Spinal cord (tissue), 10 donors: ENCODE measurements around the gene ATP13A4. TPM values are rescaled to one million over a fixed set of nuclear protein-coding genes. Genes with fewer than 3 reads are reported as not detected.

Experiments
- DNase-seq, 6 donors: peaks; one replicate each; pipeline versions ENCODE4 v3.0.0 to v3.0.0-alpha.2; 2013 to 2015; ENCODE audit warnings: low spot score in 6 of 6, low read depth in 4 of 6
- H3K27ac ChIP-seq: one replicate; pipeline ENCODE4 v1.5.1; 2013; ENCODE audit warnings: low read depth, low read length, control low read depth
- H3K27me3 ChIP-seq: one replicate; pipeline ENCODE4 v1.6.1; 2013; ENCODE audit warnings: low read length; ENCODE audit not compliant: control insufficient read depth, insufficient read depth
- H3K36me3 ChIP-seq: one replicate; pipeline ENCODE4 v1.6.1; 2013; ENCODE audit warnings: low read length; ENCODE audit not compliant: control insufficient read depth, insufficient read depth
- H3K4me1 ChIP-seq: one replicate; pipeline ENCODE4 v1.6.1; 2013; ENCODE audit warnings: low read length; ENCODE audit not compliant: control insufficient read depth, insufficient read depth
- H3K4me3 ChIP-seq: one replicate; pipeline ENCODE4 v1.5.1; 2013; ENCODE audit warnings: low read depth, low read length, control low read depth
- H3K9me3 ChIP-seq: one replicate; pipeline ENCODE4 v1.6.1; 2013; ENCODE audit warnings: low read length; ENCODE audit not compliant: control insufficient read depth, insufficient read depth
- WGBS: methylation state at CpG from one replicate; pipeline ENCODE4 v1.1.5; 2013; ENCODE audit warnings: missing lambda C conversion rate; ENCODE audit not compliant: insufficient coverage; 5-methylcytosine and 5-hydroxymethylcytosine counted together
- polyA plus RNA-seq, 2 donors: library from polyadenylated mRNA; unstranded; fragments of 120-200 nt; gene quantifications; one replicate each; pipeline ENCODE4 v1.2.1, GENCODE V29; 2013; ENCODE audit not compliant: insufficient read length in 2 of 2
- total RNA-seq, 2 donors: library from RNA; depleted of rRNA in 1 of 2; stranded (reverse); fragments of 120-200 nt in 1 of 2; fragments of >200 nt in 1 of 2; gene quantifications; one replicate each; pipeline versions ENCODE4 v1.2.3 to v1.2.4, GENCODE V29; 2013 to 2014
- donor health status: healthy.

ATP13A4 gene
- total and polyA plus RNA-seq, 4 donors = 26.4 to 53.4 (median 44.6) TPM

DNA sequence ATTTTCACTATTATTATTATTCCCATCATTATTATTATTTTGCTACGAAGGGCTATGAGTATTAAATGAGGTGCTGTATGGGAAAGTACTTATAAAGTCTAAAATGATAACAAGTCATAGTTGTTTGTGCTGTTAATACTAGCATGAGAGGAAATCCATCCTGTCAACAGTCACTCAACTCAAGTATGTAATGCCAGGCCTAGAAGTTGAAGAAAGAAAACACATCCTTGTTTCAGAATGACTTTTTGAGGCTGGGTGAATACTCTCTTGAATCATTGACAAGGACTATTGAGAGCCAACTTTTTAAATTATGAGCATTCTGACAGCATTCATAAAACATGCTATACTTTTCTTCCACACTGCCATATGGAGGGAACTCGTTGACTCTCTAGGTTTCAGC is 115.3 kb downstream of the ATP13A4 start:
- H3K9me3 ChIP-seq = no peaks in the 10 kb centered on the region
- no peaks in the 10 kb centered on the region for H3K36me3 ChIP-seq
- DNase-seq = peak in 1 of 6 donors; percentile 48
- no peaks in the 10 kb centered on the region for H3K27me3 ChIP-seq
- H3K4me1 ChIP-seq = no peaks in the 10 kb centered on the region
- H3K4me3 ChIP-seq = no peak overlapping the region
- no CpG with 5 or more reads among the region's 2 CpGs for WGBS
- no peak overlapping the region for H3K27ac ChIP-seq

DNA sequence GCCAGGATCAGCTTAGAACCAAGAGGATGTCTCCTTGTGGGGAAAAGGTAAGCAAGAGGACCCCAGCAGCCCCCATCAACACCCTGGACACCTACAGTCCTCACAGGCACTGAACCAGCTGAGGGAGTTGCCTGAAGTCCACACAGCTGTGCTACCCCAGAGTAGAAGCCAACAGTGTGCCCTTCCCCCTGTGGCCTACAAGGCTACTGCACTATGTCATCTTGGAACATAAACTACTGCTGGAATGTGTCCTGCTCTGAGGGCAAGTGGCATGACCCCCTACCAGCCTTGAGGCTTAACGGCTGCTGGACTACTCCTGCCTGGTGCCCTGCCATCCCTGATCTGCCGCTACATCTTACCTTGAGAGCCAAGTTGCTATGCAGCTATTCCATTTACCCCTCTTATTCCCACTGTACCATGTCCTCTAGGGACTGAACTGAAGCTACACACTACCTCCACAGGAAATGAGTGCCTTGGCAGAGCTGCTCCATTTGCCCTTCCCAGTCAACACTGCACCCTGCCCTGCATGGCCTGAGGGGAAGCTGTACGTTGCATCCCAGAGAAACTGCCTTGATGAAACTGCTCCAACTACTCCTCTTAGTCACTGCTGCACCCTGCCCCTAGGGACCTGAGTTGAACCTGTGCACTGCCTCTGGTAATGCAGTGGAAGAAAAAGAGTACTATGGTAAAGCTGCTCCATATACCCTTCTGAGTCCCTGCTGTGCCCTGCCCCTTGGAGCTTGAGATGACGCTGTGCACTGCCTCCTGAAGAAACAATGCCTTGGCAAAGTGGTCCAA is 135.9 kb downstream of the ATP13A4 start:
- peaks cover 8% of the 10 kb centered on the region for H3K9me3 ChIP-seq
- no peaks in the 10 kb centered on the region for H3K27me3 ChIP-seq

GRCh38 chr3:193416629-193417028 is 138.1 kb downstream of the ATP13A4 start:
- no CpG with 5 or more reads among the region's 2 CpGs for WGBS
- H3K4me1 ChIP-seq = no peaks in the 10 kb centered on the region

More for the DNA sequence above, 135.9 kb downstream of the ATP13A4 start:
- DNase-seq = no peak
- H3K36me3 ChIP-seq = peaks cover 17% of the 10 kb centered on the region
- H3K4me3 ChIP-seq = no peak overlapping the region
- WGBS = 94% methylated on average over 4 of the region's 4 CpGs
- H3K27ac ChIP-seq = no peak overlapping the region
- H3K4me1 ChIP-seq = no peaks in the 10 kb centered on the region

GRCh38 chr3:193407688-193408087 is 147.0 kb downstream of the ATP13A4 start:
- Histone ChIP-seq H3K4me3 (no peak overlapping the region), H3K4me1 (no peaks in the 10 kb centered on the region), H3K9me3 (no peaks in the 10 kb centered on the region), H3K27me3 (no peaks in the 10 kb centered on the region), H3K36me3 (no peaks in the 10 kb centered on the region), H3K27ac (no peak overlapping the region)
- WGBS = 56% methylated on average over 1 of the region's 1 CpG
- DNase-seq = no peak

More at GRCh38 chr3:193416629-193417028, 138.1 kb downstream of the ATP13A4 start:
- Histone ChIP-seq H3K9me3 (peaks cover 8% of the 10 kb centered on the region), H3K27ac (no peak overlapping the region), H3K4me3 (no peak overlapping the region), H3K27me3 (no peaks in the 10 kb centered on the region), H3K36me3 (peaks cover 17% of the 10 kb centered on the region)
- no peak for DNase-seq

- Histone ChIP-seq H3K27ac (no peak overlapping the region), H3K4me3 (no peak overlapping the region), H3K9me3 (no peaks in the 10 kb centered on the region), H3K36me3 (no peaks in the 10 kb centered on the region), H3K4me1 (no peaks in the 10 kb centered on the region), H3K27me3 (no peaks in the 10 kb centered on the region)
- peak in 1 of 6 donors; percentile 48 for DNase-seq
- WGBS = 59% methylated on average over 2 of the region's 6 CpGs
Measured at GRCh38 chr3:193407112-193407511, 147.6 kb downstream of the ATP13A4 start.

DNA sequence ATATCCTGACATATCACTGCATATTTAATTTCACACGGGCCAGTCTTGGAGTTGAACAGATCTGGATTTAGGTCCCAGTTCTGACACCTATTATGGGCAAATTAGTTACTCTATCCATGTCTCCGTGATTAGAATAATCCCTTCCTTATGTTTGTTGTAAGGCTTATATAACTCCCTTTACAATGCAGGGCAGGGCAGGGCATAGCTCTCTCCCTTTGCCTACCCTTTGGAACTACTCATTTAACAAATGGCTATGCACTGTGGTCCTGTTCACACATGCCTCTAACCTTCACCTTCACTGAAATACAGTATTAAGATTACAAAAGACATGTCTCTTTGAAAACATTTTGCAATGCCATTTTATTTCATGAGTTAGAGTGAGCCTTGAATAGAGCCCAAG is 151.4 kb downstream of the ATP13A4 start:
- H3K27ac ChIP-seq = no peak overlapping the region
- H3K36me3 ChIP-seq = no peaks in the 10 kb centered on the region
- 90% methylated on average over 2 of the region's 2 CpGs for WGBS
- no peaks in the 10 kb centered on the region for H3K27me3 ChIP-seq
- no peaks in the 10 kb centered on the region for H3K4me1 ChIP-seq
- no peak for DNase-seq
- no peak overlapping the region for H3K4me3 ChIP-seq
- H3K9me3 ChIP-seq = no peaks in the 10 kb centered on the region

DNA sequence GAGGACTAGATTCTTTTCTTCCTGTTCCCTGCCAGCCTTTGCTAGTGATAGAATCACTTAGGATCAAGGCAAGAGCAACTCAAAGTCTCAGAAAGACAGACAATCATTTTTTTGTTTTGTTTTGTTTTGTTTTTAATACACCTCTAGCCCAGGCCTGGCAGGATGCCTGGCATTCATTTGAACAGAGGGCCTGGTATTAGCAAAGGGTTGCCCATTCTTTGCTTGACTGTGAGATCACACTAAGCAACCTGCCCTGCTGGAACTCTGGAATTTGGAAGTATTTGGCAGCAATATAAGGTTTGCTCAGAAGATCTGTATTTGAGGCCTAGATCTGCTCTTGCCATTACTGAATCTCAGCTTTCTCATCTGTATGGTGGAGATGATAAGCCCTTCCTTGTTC is 154.4 kb downstream of the ATP13A4 start:
- no peaks in the 10 kb centered on the region for H3K4me1 ChIP-seq
- peak in 1 of 6 donors; percentile 46 for DNase-seq
- H3K9me3 ChIP-seq = no peaks in the 10 kb centered on the region
- H3K27ac ChIP-seq = no peak overlapping the region
- no peaks in the 10 kb centered on the region for H3K27me3 ChIP-seq
- no peaks in the 10 kb centered on the region for H3K36me3 ChIP-seq
- H3K4me3 ChIP-seq = no peak overlapping the region

- no peaks in the 10 kb centered on the region for H3K36me3 ChIP-seq
- H3K4me3 ChIP-seq = no peak overlapping the region
- no peak for DNase-seq
- WGBS = 91% methylated on average over 5 of the region's 7 CpGs
- H3K4me1 ChIP-seq = no peaks in the 10 kb centered on the region
- no peak overlapping the region for H3K27ac ChIP-seq
- H3K9me3 ChIP-seq = no peaks in the 10 kb centered on the region
- no peaks in the 10 kb centered on the region for H3K27me3 ChIP-seq
Measured at GRCh38 chr3:193396451-193397244, 158.0 kb downstream of the ATP13A4 start.

- 57% methylated on average over 3 of the region's 3 CpGs for WGBS
- Histone ChIP-seq H3K9me3 (no peaks in the 10 kb centered on the region), H3K36me3 (no peaks in the 10 kb centered on the region), H3K4me3 (no peak overlapping the region), H3K27me3 (no peaks in the 10 kb centered on the region), H3K4me1 (no peaks in the 10 kb centered on the region), H3K27ac (no peak overlapping the region)
- no peak for DNase-seq
Measured at GRCh38 chr3:193391902-193392301, 162.8 kb downstream of the ATP13A4 start.
